Stimulated activated CD8-positive, alpha-beta memory T cell treated with anti-CD3 and anti-CD28 coated beads, Interleukin-4, amount 100 ng/mL, for 48 hours (primary cell): ENCODE measurements around the gene PARD3.
"Not testable (repeated sequence)": the region's sequence is repeated elsewhere in the genome, so short reads cannot be mapped to it uniquely, and the experiment has no call there.

Experiments
- DNase-seq: peaks from one replicate; pipeline ENCODE4 v3.0.0-alpha.2; 2020

PARD3 gene

GRCh38 chr10:34406463-34407323 lies 408.4 kb downstream of the PARD3 start:
- DNase-seq, result no peak

- DNase-seq, result no peak
Measured at GRCh38 chr10:34405611-34406462, 409.3 kb downstream of the PARD3 start.

- no peak for DNase-seq
Measured at GRCh38 chr10:34403512-34403911, 411.6 kb downstream of the PARD3 start.

GRCh38 chr10:34400075-34400474 lies 415.0 kb downstream of the PARD3 start:
- DNase-seq, result no peak

- DNase-seq, result no peak
Measured at GRCh38 chr10:34399013-34399412, 416.1 kb downstream of the PARD3 start.

GRCh38 chr10:34397324-34397723 lies 417.8 kb downstream of the PARD3 start:
- no peak for DNase-seq

- DNase-seq, result no peak
Measured at GRCh38 chr10:34396663-34397062, 418.4 kb downstream of the PARD3 start.

GRCh38 chr10:34392641-34393170 lies 422.4 kb downstream of the PARD3 start:
- no peak for DNase-seq

GRCh38 chr10:34391168-34391567 lies 423.9 kb downstream of the PARD3 start:
- not testable (repeated sequence) for DNase-seq

GRCh38 chr10:34389801-34390200 lies 425.3 kb downstream of the PARD3 start:
- DNase-seq, result no peak

- no peak for DNase-seq
Measured at GRCh38 chr10:34386921-34387320, 428.2 kb downstream of the PARD3 start.

GRCh38 chr10:34384372-34384771 lies 430.7 kb downstream of the PARD3 start:
- DNase-seq, result no peak

- DNase-seq, result no peak
Measured at GRCh38 chr10:34382626-34383025, 432.5 kb downstream of the PARD3 start.

- DNase-seq, result no peak
Measured at GRCh38 chr10:34380856-34381255, 434.2 kb downstream of the PARD3 start.

GRCh38 chr10:34378297-34378696 lies 436.8 kb downstream of the PARD3 start:
- DNase-seq, result no peak

GRCh38 chr10:34377833-34378232 lies 437.3 kb downstream of the PARD3 start:
- DNase-seq, result no peak

- DNase-seq, result no peak
Measured at GRCh38 chr10:34374356-34375045, 440.6 kb downstream of the PARD3 start.

GRCh38 chr10:34373211-34373610 lies 441.9 kb downstream of the PARD3 start:
- DNase-seq, result no peak

GRCh38 chr10:34372509-34372908 lies 442.6 kb downstream of the PARD3 start:
- DNase-seq, result no peak

GRCh38 chr10:34370126-34370525 lies 445.0 kb downstream of the PARD3 start:
- no peak for DNase-seq

- DNase-seq, result no peak
Measured at GRCh38 chr10:34369120-34369519, 446.0 kb downstream of the PARD3 start.

GRCh38 chr10:34364253-34365037 lies 450.7 kb downstream of the PARD3 start:
- no peak for DNase-seq
